ENCODE measurements around the gene MARK1.
"Not testable (repeated sequence)": the region's sequence is repeated elsewhere in the genome, so short reads cannot be mapped to it uniquely, and the experiment has no call there.

The MARK1 gene

GRCh38 chr1:220628431-220628830, 100.5 kb downstream of the MARK1 start:
- DNase-seq (ENCODE audit: low read depth) = no peak

DNA sequence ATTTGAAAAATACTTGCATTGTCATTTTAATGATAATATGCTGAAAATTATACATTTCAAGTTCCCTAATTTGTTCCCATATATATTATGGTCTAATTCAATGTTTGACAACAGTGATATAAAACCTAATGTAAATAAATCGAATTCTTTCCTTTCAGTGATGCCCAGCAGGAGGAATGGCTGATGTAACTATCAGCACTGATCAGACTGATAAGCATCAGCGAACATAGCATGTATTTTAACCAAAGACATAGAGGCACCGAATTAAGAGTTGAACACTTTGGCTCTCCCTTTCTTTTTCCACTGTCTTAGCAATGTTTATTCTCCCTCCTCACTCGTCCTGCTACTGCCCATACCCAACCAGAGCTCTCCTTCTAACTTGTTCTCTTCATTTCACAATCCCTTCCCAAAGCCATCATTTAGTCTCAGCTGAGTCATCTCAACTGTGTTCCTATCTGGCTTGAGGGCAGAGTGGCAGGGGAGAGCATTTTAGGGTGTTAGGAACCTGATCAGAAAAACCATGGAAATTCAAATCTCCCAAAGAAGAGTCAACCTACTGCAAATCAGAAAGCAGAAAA, 103.4 kb downstream of the MARK1 start:
- DNase-seq (ENCODE audit: low read depth) = no peak

DNA sequence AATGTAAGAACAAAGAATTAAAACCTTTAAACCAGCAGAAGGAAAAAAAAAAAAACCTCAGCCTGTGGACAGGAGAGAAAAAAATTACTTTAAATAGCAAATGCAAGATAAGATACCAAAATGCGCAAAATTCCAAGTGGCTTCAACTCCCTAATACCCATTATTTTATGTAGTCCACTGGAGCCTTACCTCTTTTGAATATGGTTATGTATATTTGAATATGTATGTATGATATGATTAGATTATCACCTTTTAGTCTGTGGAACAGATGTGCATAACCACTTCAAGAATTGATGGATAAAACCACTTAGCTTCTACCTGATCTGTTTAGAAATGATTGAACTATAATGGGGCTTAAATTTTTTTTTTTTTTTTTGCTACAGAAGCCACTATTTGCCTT, 109.8 kb downstream of the MARK1 start:
- DNase-seq (ENCODE audit: low read depth) = no peak

- no peak for DNase-seq (ENCODE audit: low read depth)
Measured at GRCh38 chr1:220642285-220642684, 114.3 kb downstream of the MARK1 start.

DNA sequence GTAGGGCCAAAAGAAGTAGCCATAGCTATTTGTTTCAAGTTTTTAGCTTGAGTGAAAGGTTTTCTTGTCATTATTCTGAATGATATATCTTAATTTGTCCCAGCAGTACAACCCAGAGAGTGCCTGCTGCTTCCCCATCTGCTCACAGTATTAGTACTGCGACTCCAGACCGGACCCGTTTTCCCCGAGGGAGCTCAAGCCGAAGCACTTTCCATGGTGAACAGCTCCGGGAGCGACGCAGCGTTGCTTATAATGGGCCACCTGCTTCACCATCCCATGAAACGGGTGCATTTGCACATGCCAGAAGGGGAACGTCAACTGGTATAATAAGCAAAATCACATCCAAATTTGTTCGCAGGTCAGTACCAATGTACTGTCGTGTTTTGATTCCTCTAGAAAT, 125.1 kb downstream of the MARK1 start:
- DNase-seq (ENCODE audit: low read depth) = no peak

GRCh38 chr1:220655509-220655908, 127.6 kb downstream of the MARK1 start:
- DNase-seq (ENCODE audit: low read depth) = no peak

DNA sequence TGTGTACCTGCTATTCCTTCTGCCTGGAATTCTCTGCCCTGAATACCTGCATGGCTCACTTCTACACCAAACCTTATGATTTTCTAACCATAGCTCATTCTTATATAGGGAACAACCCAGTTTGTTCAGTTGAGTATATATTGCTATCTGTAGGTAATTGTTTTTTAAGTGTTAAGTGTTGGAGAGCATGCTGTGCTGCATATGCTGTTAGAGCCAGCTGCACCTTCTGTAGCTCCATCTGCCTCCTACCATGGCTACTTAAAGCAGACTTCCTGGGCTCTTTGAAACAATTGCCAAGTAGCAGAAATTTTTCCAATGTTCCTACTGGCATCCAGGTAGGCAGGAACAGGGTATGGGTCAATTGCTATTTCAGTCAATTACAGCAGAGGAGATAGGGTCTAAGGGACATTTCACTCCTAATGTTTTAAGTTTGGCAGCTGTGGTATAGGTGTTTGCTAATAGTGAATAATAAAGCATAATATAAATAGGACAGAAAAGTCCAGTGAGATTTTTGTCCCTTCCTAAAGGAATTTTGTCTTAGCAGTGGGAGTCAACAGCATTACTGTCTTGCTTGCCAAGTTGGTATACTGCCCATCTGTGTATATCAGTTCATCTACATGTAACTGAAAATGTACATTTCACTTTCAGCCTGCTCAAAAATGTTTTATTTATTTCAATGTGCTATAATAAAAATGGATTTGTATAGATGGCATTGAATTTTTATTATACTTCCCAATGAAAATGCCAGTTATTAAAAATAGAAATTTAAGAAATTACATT, 128.2 kb downstream of the MARK1 start:
- no peak for DNase-seq (ENCODE audit: low read depth)

- no peak for DNase-seq (ENCODE audit: low read depth)
Measured at GRCh38 chr1:220666349-220666748, 138.4 kb downstream of the MARK1 start.

GRCh38 chr1:220669005-220669404, 141.1 kb downstream of the MARK1 start:
- DNase-seq (ENCODE audit: low read depth) = no peak

DNA sequence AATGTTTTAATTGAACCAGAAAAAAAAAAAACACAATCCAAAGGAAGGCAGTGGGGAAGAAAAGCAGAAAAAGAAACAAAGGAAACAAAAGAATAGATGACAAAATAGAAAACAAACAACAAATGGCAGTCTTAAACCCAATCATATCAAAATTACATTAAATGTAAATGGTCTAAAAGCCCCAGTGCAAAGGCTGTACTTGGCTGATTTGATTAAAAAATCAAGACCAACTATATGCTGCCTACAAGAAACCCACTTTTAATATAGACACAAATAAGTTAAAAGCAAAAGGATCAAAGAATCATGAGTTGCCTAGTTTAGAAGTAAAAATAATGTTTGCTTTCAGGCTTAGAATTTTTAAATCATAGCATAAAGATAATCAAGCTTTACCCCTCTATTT, 142.4 kb downstream of the MARK1 start:
- DNase-seq (ENCODE audit: low read depth) = no peak

DNA sequence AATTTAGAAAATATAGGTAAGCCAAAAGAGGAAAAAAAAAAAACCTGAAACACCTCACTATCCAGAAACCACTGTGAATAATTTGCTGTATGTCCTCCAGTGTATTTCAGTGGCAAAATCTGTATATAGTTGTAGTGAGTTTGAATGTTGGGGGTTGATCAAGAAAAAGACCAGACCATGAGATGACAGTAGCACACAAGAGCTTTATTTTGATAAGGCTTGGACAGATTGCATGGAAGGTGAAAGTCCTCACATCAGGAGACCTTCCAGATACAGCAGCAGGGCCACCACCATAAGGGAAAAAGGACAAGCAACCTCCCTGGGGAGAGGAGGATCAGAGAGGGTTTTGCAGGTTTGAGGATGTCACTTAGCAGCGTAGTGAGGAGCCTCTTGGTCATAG, 146.0 kb downstream of the MARK1 start:
- no peak for DNase-seq (ENCODE audit: low read depth)

GRCh38 chr1:220677251-220677650, 149.3 kb downstream of the MARK1 start:
- DNase-seq (ENCODE audit: low read depth) = no peak

GRCh38 chr1:220680085-220680687, 152.2 kb downstream of the MARK1 start:
- no peak for DNase-seq (ENCODE audit: low read depth)

DNA sequence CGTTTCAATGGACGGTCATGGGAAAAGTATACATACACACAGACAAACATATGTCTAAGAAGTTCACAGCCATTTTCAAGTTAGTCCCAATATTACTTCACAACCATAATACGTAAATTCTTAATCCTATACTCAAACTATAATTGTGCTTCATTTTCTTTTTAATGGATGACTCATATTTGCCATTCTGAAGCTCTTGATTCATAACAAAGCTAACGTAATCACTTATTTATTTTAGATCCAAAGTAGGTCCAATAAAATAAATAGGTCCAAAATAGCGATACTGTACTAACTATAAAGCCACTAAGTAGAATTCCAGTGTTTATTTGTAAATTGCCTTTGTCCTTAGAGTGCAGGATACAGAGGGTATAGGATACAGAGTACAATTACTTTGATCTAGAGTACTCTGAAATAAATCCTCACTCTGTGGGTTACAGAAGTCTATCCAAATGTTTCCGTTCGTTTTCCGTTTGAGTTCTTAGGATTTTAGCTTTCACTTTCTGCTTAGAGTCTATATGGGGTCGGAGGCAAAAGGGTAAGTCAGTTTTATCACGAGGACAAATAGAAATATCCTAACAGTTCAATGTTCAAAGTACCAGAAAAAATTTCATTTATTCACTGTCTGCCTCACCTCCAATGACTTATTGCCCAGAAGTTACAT, 153.4 kb downstream of the MARK1 start:
- DNase-seq (ENCODE audit: low read depth) = no peak

- no peak for DNase-seq (ENCODE audit: low read depth)
Measured at GRCh38 chr1:220682901-220683576, 155.1 kb downstream of the MARK1 start.

GRCh38 chr1:220683716-220684115, 155.8 kb downstream of the MARK1 start:
- DNase-seq (ENCODE audit: low read depth) = not testable (repeated sequence)

DNA sequence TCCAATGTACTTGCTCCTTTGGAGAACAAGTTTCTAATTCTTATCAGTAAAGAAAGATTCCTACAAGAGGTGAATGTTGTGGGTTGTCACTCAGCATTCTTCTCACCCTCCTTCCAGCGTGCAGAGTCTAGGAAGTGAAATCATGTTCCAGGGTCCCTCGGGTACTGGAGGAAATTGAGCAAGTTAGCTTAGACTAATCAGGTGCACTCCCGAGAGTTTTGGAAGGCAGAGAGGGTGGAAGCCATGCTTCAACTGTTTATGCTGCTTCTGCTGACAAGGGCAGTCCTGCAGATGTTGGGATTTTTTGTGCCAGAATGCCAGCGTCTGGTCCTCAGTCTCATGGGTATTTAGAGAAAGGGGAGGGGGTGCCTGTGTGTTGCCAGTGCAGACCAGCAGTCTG, 157.0 kb downstream of the MARK1 start:
- DNase-seq (ENCODE audit: low read depth) = no peak

- DNase-seq (ENCODE audit: low read depth) = no peak
Measured at GRCh38 chr1:220685879-220686278, 157.9 kb downstream of the MARK1 start.

- DNase-seq (ENCODE audit: low read depth) = no peak
Measured at GRCh38 chr1:220687809-220688208, 159.9 kb downstream of the MARK1 start.

DNA sequence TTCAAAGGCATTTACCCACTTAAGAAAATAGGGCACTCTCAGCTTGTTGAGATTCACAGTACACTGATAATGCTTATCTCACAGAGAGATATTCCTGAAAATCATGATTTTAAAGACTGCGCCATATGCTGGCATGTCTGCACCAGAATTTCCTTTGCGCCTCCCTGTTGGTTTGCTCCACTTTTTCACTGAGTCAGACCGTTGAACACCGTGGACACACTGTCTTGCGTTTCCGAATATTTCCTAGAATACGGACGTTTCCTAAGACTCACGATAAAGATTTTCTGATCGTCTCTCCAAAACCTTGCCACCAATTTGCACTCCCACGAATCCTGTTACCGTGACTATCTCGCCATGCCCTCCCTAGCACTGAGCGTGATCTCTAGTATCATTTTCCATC, 161.7 kb downstream of the MARK1 start:
- DNase-seq (ENCODE audit: low read depth) = no peak

GRCh38 chr1:220690140-220691052, 162.5 kb downstream of the MARK1 start, which contains the start of gene C1orf115:
Gene C1orf115 (plus strand): TSS chr1:220690363. CDS start chr1:220690403, 40 bp downstream.
- DNase-seq (ENCODE audit: low read depth) = peak; percentile 61

Measured in activated T-helper 9 cell treated with anti-CD3 and anti-CD28 coated beads, Interleukin-2, amount 50 U/mL, for 16 hours (primary cell).